ENCODE data around the gene RNF141.

Gene RNF141

GRCh38 chr11:10522276-10522675 is 18.7 kb downstream of the RNF141 start:
- DNase-seq = no peak

GRCh38 chr11:10520562-10520961 is 20.4 kb downstream of the RNF141 start:
- DNase-seq = no peak

- no peak for DNase-seq
Observed at GRCh38 chr11:10519630-10520029, 21.4 kb downstream of the RNF141 start.

- DNase-seq = no peak
Observed at GRCh38 chr11:10518891-10519290, 22.1 kb downstream of the RNF141 start.

- no peak for DNase-seq
Observed at GRCh38 chr11:10518123-10518522, 22.9 kb downstream of the RNF141 start.

GRCh38 chr11:10515418-10515817 is 25.6 kb downstream of the RNF141 start:
- no peak for DNase-seq

GRCh38 chr11:10514709-10515108 is 26.3 kb downstream of the RNF141 start:
- no peak for DNase-seq

GRCh38 chr11:10514202-10514601 is 26.8 kb downstream of the RNF141 start:
- DNase-seq = peak in 1 of 2 experiments; percentile 9

GRCh38 chr11:10511181-10511621 is 29.8 kb downstream of the RNF141 start:
- DNase-seq = no peak

GRCh38 chr11:10506008-10506370 is 35.0 kb downstream of the RNF141 start:
- DNase-seq = no peak

- DNase-seq = no peak
Observed at GRCh38 chr11:10505278-10506007, 35.5 kb downstream of the RNF141 start.

GRCh38 chr11:10504490-10504889 is 36.5 kb downstream of the RNF141 start:
- no peak for DNase-seq

GRCh38 chr11:10503777-10504480 is 37.1 kb downstream of the RNF141 start:
- no peak for DNase-seq

GRCh38 chr11:10503221-10503620 is 37.8 kb downstream of the RNF141 start:
- no peak for DNase-seq

GRCh38 chr11:10502770-10503169 is 38.2 kb downstream of the RNF141 start:
- DNase-seq = no peak

GRCh38 chr11:10502065-10502680 is 38.8 kb downstream of the RNF141 start:
- DNase-seq = no peak

GRCh38 chr11:10500757-10501684 is 40.0 kb downstream of the RNF141 start:
- no peak for DNase-seq

- DNase-seq = no peak
Observed at GRCh38 chr11:10499874-10500601, 40.9 kb downstream of the RNF141 start.

- DNase-seq = no peak
Observed at GRCh38 chr11:10499452-10499851, 41.5 kb downstream of the RNF141 start.

- DNase-seq = no peak
Observed at GRCh38 chr11:10498426-10499250, 42.3 kb downstream of the RNF141 start.

- DNase-seq = no peak
Observed at GRCh38 chr11:10498022-10498400, 43.0 kb downstream of the RNF141 start.
